ENCODE measurements around the gene URM1.

GRCh38 chr9:128414461-128414860 is 43.3 kb downstream of the URM1 start:
- no peak for TF ChIP-seq ZFX (IDR thresholded peaks at IDR 0.05; ENCODE audit: borderline replicate concordance)
- TF ChIP-seq, protein P1, sequence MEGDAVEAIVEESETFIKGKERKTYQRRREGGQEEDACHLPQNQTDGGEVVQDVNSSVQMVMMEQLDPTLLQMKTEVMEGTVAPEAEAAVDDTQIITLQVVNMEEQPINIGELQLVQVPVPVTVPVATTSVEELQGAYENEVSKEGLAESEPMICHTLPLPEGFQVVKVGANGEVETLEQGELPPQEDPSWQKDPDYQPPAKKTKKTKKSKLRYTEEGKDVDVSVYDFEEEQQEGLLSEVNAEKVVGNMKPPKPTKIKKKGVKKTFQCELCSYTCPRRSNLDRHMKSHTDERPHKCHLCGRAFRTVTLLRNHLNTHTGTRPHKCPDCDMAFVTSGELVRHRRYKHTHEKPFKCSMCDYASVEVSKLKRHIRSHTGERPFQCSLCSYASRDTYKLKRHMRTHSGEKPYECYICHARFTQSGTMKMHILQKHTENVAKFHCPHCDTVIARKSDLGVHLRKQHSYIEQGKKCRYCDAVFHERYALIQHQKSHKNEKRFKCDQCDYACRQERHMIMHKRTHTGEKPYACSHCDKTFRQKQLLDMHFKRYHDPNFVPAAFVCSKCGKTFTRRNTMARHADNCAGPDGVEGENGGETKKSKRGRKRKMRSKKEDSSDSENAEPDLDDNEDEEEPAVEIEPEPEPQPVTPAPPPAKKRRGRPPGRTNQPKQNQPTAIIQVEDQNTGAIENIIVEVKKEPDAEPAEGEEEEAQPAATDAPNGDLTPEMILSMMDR (IDR thresholded peaks at IDR 0.05), result no peak

Data from 22Rv1 (cell line).